Right renal cortex interstitium (tissue), 3 donors: ENCODE results near the gene LTF. TPM values are rescaled to one million over a fixed set of nuclear protein-coding genes. Genes with fewer than 3 reads are reported as not detected.
"Not testable (repeated sequence)": the region's sequence is repeated elsewhere in the genome, so short reads cannot be mapped to it uniquely, and the experiment has no call there.

ENCODE experiments used
- DNase-seq, 3 donors: peaks; one replicate each; pipeline ENCODE4 v3.0.0-alpha.2; 2013; ENCODE audit warnings: low read depth in 3 of 3, low spot score in 2 of 3
- polyA plus RNA-seq, 3 donors: library from polyadenylated mRNA; unstranded; fragments of 120-200 nt; gene quantifications; one replicate each; pipeline ENCODE4 v1.2.1, GENCODE V29; 2013; ENCODE audit not compliant: insufficient read length in 3 of 3

Gene LTF
- polyA plus RNA-seq, result 1 to 10 TPM; 2.3 to 2.8 (median 2.6) TPM

- no peak for DNase-seq
These were observed at the start of gene LTF for GRCh38 chr3:46464326-46465195. LTF (minus strand) TSS chr3:46464905; CDS start chr3:46464867, 38 bp downstream.

GRCh38 chr3:46512191-46512749 lies 47.6 kb upstream of the LTF start:
- no peak for DNase-seq

GRCh38 chr3:46509661-46510187 lies 45.0 kb upstream of the LTF start:
- DNase-seq, result no peak

GRCh38 chr3:46508850-46509591 lies 44.3 kb upstream of the LTF start:
- no peak for DNase-seq

GRCh38 chr3:46506526-46506925 lies 41.8 kb upstream of the LTF start:
- DNase-seq, result no peak

GRCh38 chr3:46505953-46506352 lies 41.2 kb upstream of the LTF start:
- DNase-seq, result no peak

GRCh38 chr3:46504789-46505188 lies 40.1 kb upstream of the LTF start:
- DNase-seq, result no peak

GRCh38 chr3:46503200-46503874 lies 38.6 kb upstream of the LTF start:
- no peak for DNase-seq

- no peak for DNase-seq
These were observed 37.0 kb upstream of the LTF start for GRCh38 chr3:46501702-46502101.

GRCh38 chr3:46500656-46501635 lies 36.2 kb upstream of the LTF start:
- no peak for DNase-seq

GRCh38 chr3:46498916-46499519 lies 34.3 kb upstream of the LTF start:
- no peak for DNase-seq

- DNase-seq, result no peak
These were observed 33.0 kb upstream of the LTF start, which contains the start of gene RTP3 for GRCh38 chr3:46497556-46498265. RTP3 (plus strand) TSS chr3:46497976; CDS start chr3:46498063, 87 bp downstream.

GRCh38 chr3:46496746-46497555 lies 32.2 kb upstream of the LTF start:
- no peak for DNase-seq

GRCh38 chr3:46495901-46496456 lies 31.3 kb upstream of the LTF start:
- DNase-seq, result no peak

- not testable (repeated sequence) for DNase-seq
These were observed 29.8 kb upstream of the LTF start for GRCh38 chr3:46494491-46494890.

GRCh38 chr3:46492890-46493547 lies 28.3 kb upstream of the LTF start:
- DNase-seq, result no peak
